ENCODE results near the gene SIPA1L3.

The SIPA1L3 gene

DNA sequence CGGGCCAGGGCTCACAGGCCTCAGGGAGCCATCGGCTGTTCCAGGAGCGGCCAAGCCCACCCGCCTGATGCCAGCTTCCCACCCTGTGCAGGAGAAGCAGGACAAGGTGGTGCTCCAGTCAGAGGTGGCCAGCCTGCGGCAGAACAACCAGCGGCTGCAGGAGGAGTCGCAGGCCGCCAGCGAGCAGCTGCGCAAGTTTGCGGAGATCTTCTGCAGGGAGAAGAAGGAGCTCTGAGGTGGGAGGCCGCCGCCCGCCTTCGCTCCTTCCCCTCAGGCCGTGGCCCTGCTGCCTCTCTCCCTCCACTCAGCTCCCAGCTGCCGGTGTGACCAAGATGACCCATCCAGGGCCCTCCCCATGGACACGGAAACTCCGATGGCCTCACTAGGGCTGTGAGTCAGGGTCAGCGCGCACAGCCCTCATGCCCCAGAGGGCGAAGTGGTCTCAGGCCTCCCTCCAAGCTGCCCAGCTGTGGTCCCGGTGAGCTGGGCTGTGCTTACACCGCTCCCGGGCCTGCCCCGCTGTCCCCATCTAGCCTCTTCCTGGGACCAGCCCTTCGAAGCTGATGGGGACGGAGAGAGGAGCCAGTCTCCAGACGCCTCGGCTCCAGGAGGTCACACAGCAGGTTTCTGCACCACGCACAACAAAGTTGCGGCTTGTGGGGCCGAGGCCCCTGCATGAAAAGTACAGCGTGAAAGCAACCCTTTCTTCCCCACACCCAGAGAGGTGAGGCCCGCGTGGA is 299.2 kb downstream of the SIPA1L3 start:
- DNase-seq (ENCODE audit: low spot score): no peak
- in situ Hi-C loops (cut with MboI; ENCODE audit: low sequenced_read_pairs, unreplicated experiment): no loop called here
- TF ChIP-seq CTCF (IDR thresholded peaks at IDR 0.05; ENCODE audit: borderline replicate concordance, control extremely low read depth, extremely low read depth, insufficient read depth, missing control alignments): no peak

GRCh38 chr19:38206928-38207327 is 299.9 kb downstream of the SIPA1L3 start:
- in situ Hi-C loops (cut with MboI; ENCODE audit: low sequenced_read_pairs, unreplicated experiment): no loop called here
- no peak for TF ChIP-seq CTCF (IDR thresholded peaks at IDR 0.05; ENCODE audit: borderline replicate concordance, control extremely low read depth, extremely low read depth, insufficient read depth, missing control alignments)

GRCh38 chr19:38207543-38207942 is 300.5 kb downstream of the SIPA1L3 start:
- in situ Hi-C loops (cut with MboI; ENCODE audit: low sequenced_read_pairs, unreplicated experiment): no loop called here
- TF ChIP-seq CTCF (IDR thresholded peaks at IDR 0.05; ENCODE audit: borderline replicate concordance, control extremely low read depth, extremely low read depth, insufficient read depth, missing control alignments): no peak
- no peak for DNase-seq (ENCODE audit: low spot score)

More at GRCh38 chr19:38206928-38207327, 299.9 kb downstream of the SIPA1L3 start:
- DNase-seq (ENCODE audit: low spot score): no peak

DNA sequence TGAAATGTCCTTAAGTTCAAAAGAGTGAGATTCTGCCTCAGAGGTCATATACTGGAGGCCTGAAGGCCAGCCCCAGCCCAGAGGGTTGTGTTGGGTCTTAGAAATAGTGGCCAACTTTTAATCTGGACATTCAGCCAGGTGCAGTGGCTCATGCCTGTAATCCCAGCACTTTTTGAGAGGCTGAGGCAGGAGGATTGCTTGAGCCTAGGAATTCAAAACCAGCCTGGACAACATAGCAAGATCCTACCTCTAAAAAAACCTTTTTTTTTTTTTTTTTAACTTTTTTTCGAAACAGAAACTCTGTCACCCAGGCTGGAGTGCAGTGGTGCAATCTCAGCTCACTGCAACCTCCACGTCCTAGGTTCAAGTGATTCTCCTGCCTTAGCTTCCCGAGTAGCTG is 301.6 kb downstream of the SIPA1L3 start:
- in situ Hi-C loops (cut with MboI; ENCODE audit: low sequenced_read_pairs, unreplicated experiment): no loop called here

GRCh38 chr19:38209152-38209551 is 302.1 kb downstream of the SIPA1L3 start:
- DNase-seq (ENCODE audit: low spot score): no peak
- in situ Hi-C loops (cut with MboI; ENCODE audit: low sequenced_read_pairs, unreplicated experiment): no loop called here
- no peak for TF ChIP-seq CTCF (IDR thresholded peaks at IDR 0.05; ENCODE audit: borderline replicate concordance, control extremely low read depth, extremely low read depth, insufficient read depth, missing control alignments)

More for the DNA sequence above, 301.6 kb downstream of the SIPA1L3 start:
- no peak for DNase-seq (ENCODE audit: low spot score)
- no peak for TF ChIP-seq CTCF (IDR thresholded peaks at IDR 0.05; ENCODE audit: borderline replicate concordance, control extremely low read depth, extremely low read depth, insufficient read depth, missing control alignments)

GRCh38 chr19:38209671-38210457 is 302.9 kb downstream of the SIPA1L3 start:
- DNase-seq (ENCODE audit: low spot score): no peak
- in situ Hi-C loops (cut with MboI; ENCODE audit: low sequenced_read_pairs, unreplicated experiment): no loop called here
- no peak for TF ChIP-seq CTCF (IDR thresholded peaks at IDR 0.05; ENCODE audit: borderline replicate concordance, control extremely low read depth, extremely low read depth, insufficient read depth, missing control alignments)
